Measurements from ENCODE around the gene FBLN2. TPM values are rescaled to one million over a fixed set of nuclear protein-coding genes. Genes with fewer than 3 reads are reported as not detected.

FBLN2 gene
- polyA plus RNA-seq, 2 of the 4 experiments (the other 2 are of a cell fraction): 1.1 to 2.7 TPM

- TF ChIP-seq MAZ (IDR thresholded peaks at IDR 0.05; ENCODE audit: borderline replicate concordance, low read depth, low read length) (no peak), MAFK (IDR thresholded peaks at IDR 0.05; ENCODE audit: partially characterized antibody) (no peak)
These were observed 17.5 kb downstream of the FBLN2 start (continued) for GRCh38 chr3:13566453-13566748.

GRCh38 chr3:13566769-13567310 is 17.9 kb downstream of the FBLN2 start:
- POLR2A ChIA-PET: no interaction called here
- Histone ChIP-seq H3K4me1 (no peaks in the 10 kb centered on the region), H3K4me3 (no peak overlapping the region), H3K9me3 (no peaks in the 10 kb centered on the region), H3K27ac (no peak overlapping the region), H3K4me2 (no peak overlapping the region)
- CTCF ChIA-PET: interaction anchor here (0.7 to 1.4 kb wide), 5 partner anchors 71 to 88 kb away, joined by 3 to 7 read pairs (median 5); no protein-coding TSS in a partner anchor
- no peak for FAIRE-seq
- 54% methylated on average over 9 of the region's 9 CpGs for WGBS (ENCODE audit: missing lambda C conversion rate)
- ATAC-seq: no peak
- no peak for TF ChIP-seq ATOH8 (CRISPR knock-in tag; IDR thresholded peaks at IDR 0.05; ENCODE audit: low read depth)
- TF ChIP-seq NFE2L2 (conservative IDR thresholded peaks at IDR 0.05; ENCODE audit: low read length): no peak
- TF ChIP-seq FOSL2 (IDR thresholded peaks at IDR 0.05): no peak
- no peak for TF ChIP-seq FOSL2 (CRISPR knock-in tag; IDR thresholded peaks at IDR 0.05)
- TF ChIP-seq HOXB5 (CRISPR knock-in tag; IDR thresholded peaks at IDR 0.05): no peak
- no peak for TF ChIP-seq CTCF (IDR thresholded peaks at IDR 0.05)
- TF ChIP-seq EHF (CRISPR knock-in tag; IDR thresholded peaks at IDR 0.05): no peak
- TF ChIP-seq HOXA7 (CRISPR knock-in tag; IDR thresholded peaks at IDR 0.05): no peak
- TF ChIP-seq NPAS2 (CRISPR knock-in tag; IDR thresholded peaks at IDR 0.05; ENCODE audit: borderline replicate concordance): no peak
- DNase-seq (ENCODE audit: low read depth in 1 of 2, low spot score in 1 of 2): no peak

GRCh38 chr3:13567684-13568514 is 19.0 kb downstream of the FBLN2 start:
- Histone ChIP-seq H3K9me3 (no peaks in the 10 kb centered on the region), H3K4me3 (no peak overlapping the region), H3K27ac (no peak overlapping the region), H3K4me2 (no peak overlapping the region), H3K4me1 (no peaks in the 10 kb centered on the region)
- DNase-seq (ENCODE audit: low read depth in 1 of 2, low spot score in 1 of 2): no peak
- CTCF ChIA-PET: interaction anchor here (1.4 kb wide), 1 partner anchor 80 kb away, joined by 7 read pairs; no protein-coding TSS in a partner anchor
- POLR2A ChIA-PET: no interaction called here
- no peak for FAIRE-seq
- 78% methylated on average over 14 of the region's 20 CpGs for WGBS (ENCODE audit: missing lambda C conversion rate)
- peak in 1 of 2 experiments; percentile 8; a peak in 1 of 6 replicates for ATAC-seq
- TF ChIP-seq USF2 (IDR thresholded peaks at IDR 0.05): no peak
- TF ChIP-seq FOSB (CRISPR knock-in tag; IDR thresholded peaks at IDR 0.05): no peak
- no peak for TF ChIP-seq CHD2 (IDR thresholded peaks at IDR 0.05; ENCODE audit: low read length, partially characterized antibody)
- no peak for TF ChIP-seq ZNF302 (CRISPR knock-in tag; IDR thresholded peaks at IDR 0.05)
- no peak for TF ChIP-seq REST (IDR thresholded peaks at IDR 0.05)
- TF ChIP-seq FOSL2 (IDR thresholded peaks at IDR 0.05): no peak
- no peak for TF ChIP-seq FOSL2 (CRISPR knock-in tag; IDR thresholded peaks at IDR 0.05)
- no peak for TF ChIP-seq ZFP36 (IDR thresholded peaks at IDR 0.05; ENCODE audit: borderline replicate concordance, partially characterized antibody)
- TF ChIP-seq BCL3 (IDR thresholded peaks at IDR 0.05): no peak
- TF ChIP-seq HMGXB4 (CRISPR knock-in tag; IDR thresholded peaks at IDR 0.05; ENCODE audit: borderline replicate concordance): no peak
- TF ChIP-seq PBX3 (IDR thresholded peaks at IDR 0.05): no peak

Data from A549 (cell line).